Lung (tissue), 12 donors: ENCODE measurements around the gene ARHGAP10. TPM values are rescaled to one million over a fixed set of nuclear protein-coding genes. Genes with fewer than 3 reads are reported as not detected.
A peak's percentile ranks its signal among the peaks of the same experiment; 100 is the strongest.

ENCODE experiments used
- ATAC-seq: fragments of 200-7000 bp; cut with Tn5 transposase; one replicate; pipeline ENCODE4 v1.9.1; 2020; ENCODE audit warnings: moderate number of reproducible peaks; ENCODE audit not compliant: insufficient read depth, low FRiP score
- DNase-seq, 3 donors: peaks; one replicate each; pipeline ENCODE4 v3.0.0-alpha.2; 2013 to 2017
- H3K27ac ChIP-seq, 2 donors: one replicate each; pipeline ENCODE4 v1.5.1; 2013; ENCODE audit warnings: mild to moderate bottlenecking in 2 of 2, moderate library complexity in 2 of 2, control low read depth in 1 of 2, inconsistent platforms in 1 of 2, low read depth in 1 of 2, low read length in 1 of 2
- H3K27me3 ChIP-seq, 3 donors: one replicate each; pipeline ENCODE4 v1.5.1; 2013; ENCODE audit warnings: low read length in 2 of 3; ENCODE audit not compliant: control insufficient read depth in 3 of 3, insufficient read depth in 3 of 3
- H3K36me3 ChIP-seq, 4 donors: one replicate each; pipeline ENCODE4 v1.5.1; 2013; ENCODE audit warnings: low read length in 4 of 4, mild to moderate bottlenecking in 1 of 4, moderate library complexity in 1 of 4; ENCODE audit not compliant: control insufficient read depth in 4 of 4, insufficient read depth in 4 of 4
- H3K4me1 ChIP-seq, 5 donors: one replicate each; pipeline ENCODE4 v1.5.1; 2013; ENCODE audit warnings: low read length in 5 of 5, mild to moderate bottlenecking in 2 of 5, moderate library complexity in 1 of 5; ENCODE audit not compliant: control insufficient read depth in 5 of 5, insufficient read depth in 5 of 5
- H3K4me3 ChIP-seq: one replicate; pipeline ENCODE4 v1.5.1; 2013; ENCODE audit warnings: mild to moderate bottlenecking, control low read depth, moderate library complexity
- H3K9ac ChIP-seq, 2 donors: one replicate each; pipeline ENCODE4 v1.5.1; 2013; ENCODE audit warnings: low read length in 2 of 2, control low read depth in 1 of 2; ENCODE audit not compliant: insufficient read depth in 1 of 2
- H3K9me3 ChIP-seq, 4 donors: one replicate each; pipeline ENCODE4 v1.5.1; 2013; ENCODE audit warnings: low read length in 3 of 4, mild to moderate bottlenecking in 1 of 4, moderate library complexity in 1 of 4; ENCODE audit not compliant: control insufficient read depth in 4 of 4, insufficient read depth in 3 of 4
- WGBS, 2 donors: extraction: QIAGEN DNeasy Blood & Tissue Kit; methylation state at CpG; one replicate each; pipeline ENCODE4 v1.1.7; 2013; 5-methylcytosine and 5-hydroxymethylcytosine counted together
- polyA plus RNA-seq, 2 donors: library from polyadenylated mRNA; stranded (reverse); fragments of 200-250 nt; gene quantifications; one replicate each; pipeline ENCODE4 v1.2.1, GENCODE V29; 2013
- total RNA-seq, 2 donors: library from RNA; depleted of rRNA in 1 of 2; stranded (reverse); fragments of >200 nt in 1 of 2; gene quantifications; one replicate each; pipeline ENCODE4 v1.2.1, GENCODE V29; 2014 to 2021
- TF ChIP-seq, protein P1 (sequence below): IDR thresholded peaks from 2 replicates; pipeline ENCODE4 v1.5.1; 2012; ENCODE audit warnings: mild to moderate bottlenecking; ENCODE audit errors: control extremely low read depth, extremely low read depth
- donor health status: control.
- donor health status: control.
- donor health status: Bipolar disorder and iron deficiency.
- donor health status: healthy.
- donor health status: DM: yes; HTN: yes; CAD: no.

Gene ARHGAP10
- total and polyA plus RNA-seq, 4 donors, result 9.1 to 25.0 (median 17.5) TPM

DNA sequence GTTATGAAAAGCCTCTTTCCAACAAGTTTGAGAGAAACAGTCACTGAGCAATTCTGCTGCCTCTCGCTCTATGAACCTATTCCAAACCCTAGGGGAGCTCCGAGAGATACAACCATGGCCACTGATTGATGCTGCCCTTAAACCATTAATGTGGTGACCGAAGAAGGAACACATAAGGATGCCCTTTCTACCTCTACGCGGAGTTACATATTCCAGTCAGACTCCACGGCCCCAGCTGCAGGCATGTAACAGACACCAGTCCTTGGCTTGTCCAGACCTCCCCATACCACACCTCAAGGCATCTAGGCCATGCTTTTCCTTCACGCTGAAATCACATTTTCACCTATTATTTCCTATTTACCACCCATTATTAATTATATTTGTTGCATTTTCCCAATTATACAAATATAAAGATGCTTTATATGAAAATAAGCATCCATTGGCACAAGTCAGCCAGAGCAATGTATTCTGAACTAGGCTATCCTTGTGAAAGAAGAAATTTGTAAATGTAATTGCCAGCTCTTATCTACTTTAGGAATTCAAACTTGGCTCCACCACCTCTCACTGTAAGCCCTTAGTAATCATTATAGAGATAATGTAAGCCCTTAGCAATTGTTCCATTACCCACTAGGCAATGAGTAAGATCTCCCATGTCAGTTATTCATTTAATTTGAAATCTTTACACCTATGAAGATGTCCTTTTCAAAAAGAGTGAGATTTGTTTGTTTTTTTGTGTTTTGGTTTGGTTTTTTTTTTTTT is 371.9 kb downstream of the ARHGAP10 start:
- H3K27me3 ChIP-seq, result no peaks in the 10 kb centered on the region
- no peak overlapping the region for H3K9ac ChIP-seq
- no peak for ATAC-seq
- peaks cover 0 to 8% (median 0%) of the 10 kb centered on the region in 4 donors for H3K36me3 ChIP-seq
- peaks cover 0 to 2% (median under 1%) of the 10 kb centered on the region in 4 donors for H3K9me3 ChIP-seq
- 90 to 92% methylated on average over 7 of the region's 7 CpGs for WGBS, 2 donors
- no peak overlapping the region for H3K4me3 ChIP-seq
- peaks cover 0 to 12% (median 7%) of the 10 kb centered on the region in 5 donors for H3K4me1 ChIP-seq
- peak; percentile 38 to 72 (median 65) for DNase-seq
- no peak overlapping the region for H3K27ac ChIP-seq
- TF ChIP-seq, protein P1, sequence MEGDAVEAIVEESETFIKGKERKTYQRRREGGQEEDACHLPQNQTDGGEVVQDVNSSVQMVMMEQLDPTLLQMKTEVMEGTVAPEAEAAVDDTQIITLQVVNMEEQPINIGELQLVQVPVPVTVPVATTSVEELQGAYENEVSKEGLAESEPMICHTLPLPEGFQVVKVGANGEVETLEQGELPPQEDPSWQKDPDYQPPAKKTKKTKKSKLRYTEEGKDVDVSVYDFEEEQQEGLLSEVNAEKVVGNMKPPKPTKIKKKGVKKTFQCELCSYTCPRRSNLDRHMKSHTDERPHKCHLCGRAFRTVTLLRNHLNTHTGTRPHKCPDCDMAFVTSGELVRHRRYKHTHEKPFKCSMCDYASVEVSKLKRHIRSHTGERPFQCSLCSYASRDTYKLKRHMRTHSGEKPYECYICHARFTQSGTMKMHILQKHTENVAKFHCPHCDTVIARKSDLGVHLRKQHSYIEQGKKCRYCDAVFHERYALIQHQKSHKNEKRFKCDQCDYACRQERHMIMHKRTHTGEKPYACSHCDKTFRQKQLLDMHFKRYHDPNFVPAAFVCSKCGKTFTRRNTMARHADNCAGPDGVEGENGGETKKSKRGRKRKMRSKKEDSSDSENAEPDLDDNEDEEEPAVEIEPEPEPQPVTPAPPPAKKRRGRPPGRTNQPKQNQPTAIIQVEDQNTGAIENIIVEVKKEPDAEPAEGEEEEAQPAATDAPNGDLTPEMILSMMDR, result no peak

DNA sequence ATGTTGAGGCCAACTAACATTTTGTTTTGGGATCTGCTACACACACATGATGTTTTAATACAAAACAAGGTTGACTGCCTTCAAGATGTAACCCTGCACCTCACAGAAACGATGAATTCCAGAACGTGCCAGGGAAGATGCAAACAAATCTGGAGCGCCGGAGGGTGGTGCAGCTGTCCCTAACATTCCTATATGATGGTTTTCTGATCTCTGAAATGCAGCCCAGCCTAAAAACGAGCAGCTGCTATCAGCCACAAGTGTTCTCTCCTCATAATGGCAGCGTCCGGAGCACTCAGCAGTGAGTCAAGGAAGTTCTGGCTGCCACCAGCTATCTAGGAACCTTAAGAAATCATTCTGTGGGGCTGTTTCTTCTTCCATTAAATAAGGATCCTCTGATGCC is 376.9 kb downstream of the ARHGAP10 start:
- Histone ChIP-seq H3K4me1 (peaks cover 0 to 7% (median 0%) of the 10 kb centered on the region in 5 donors), H3K9me3 (peaks cover 0 to 2% (median under 1%) of the 10 kb centered on the region in 4 donors), H3K27ac (no peak overlapping the region), H3K36me3 (peaks cover 0 to 13% (median 6%) of the 10 kb centered on the region in 4 donors), H3K4me3 (no peak overlapping the region), H3K9ac (no peak overlapping the region), H3K27me3 (no peaks in the 10 kb centered on the region)
- WGBS, 2 donors, result 93% methylated on average over 7 of the region's 7 CpGs
- no peak for ATAC-seq
- TF ChIP-seq, protein P1, result no peak
- DNase-seq, result no peak

DNA sequence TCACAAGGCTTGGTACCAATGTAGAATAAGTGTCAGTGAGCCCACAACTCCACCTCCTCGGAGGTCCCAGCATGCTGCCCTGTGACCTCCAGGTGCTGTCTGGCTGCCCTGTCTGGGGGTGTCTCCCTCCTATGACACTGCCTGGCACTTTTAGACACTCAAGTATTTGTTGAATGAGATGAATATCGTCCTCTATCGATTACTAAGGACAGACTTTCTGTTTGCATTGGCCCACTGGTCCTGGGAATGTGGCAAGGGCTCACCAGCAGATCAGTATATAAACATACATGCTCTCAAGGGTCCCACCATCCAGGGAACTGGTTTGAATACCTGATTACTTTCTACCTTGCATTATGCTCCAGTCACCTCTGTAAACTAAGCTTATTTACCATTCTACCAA is 377.3 kb downstream of the ARHGAP10 start:
- no peak overlapping the region for H3K9ac ChIP-seq
- peaks cover 0 to 17% (median 9%) of the 10 kb centered on the region in 4 donors for H3K36me3 ChIP-seq
- 89 to 97% methylated on average over 3 of the region's 3 CpGs for WGBS, 2 donors
- DNase-seq, result no peak
- H3K4me1 ChIP-seq, result peaks cover 0 to 6% (median 0%) of the 10 kb centered on the region in 5 donors
- no peaks in the 10 kb centered on the region for H3K27me3 ChIP-seq
- H3K9me3 ChIP-seq, result peaks cover 0 to 2% (median under 1%) of the 10 kb centered on the region in 4 donors
- ATAC-seq, result no peak
- H3K27ac ChIP-seq, result no peak overlapping the region
- TF ChIP-seq, protein P1, result no peak
- no peak overlapping the region for H3K4me3 ChIP-seq
